Measurements from ENCODE around the gene ANKRD33B.
"Not testable (repeated sequence)": the region's sequence is repeated elsewhere in the genome, so short reads cannot be mapped to it uniquely, and the experiment has no call there.

Gene ANKRD33B

DNA sequence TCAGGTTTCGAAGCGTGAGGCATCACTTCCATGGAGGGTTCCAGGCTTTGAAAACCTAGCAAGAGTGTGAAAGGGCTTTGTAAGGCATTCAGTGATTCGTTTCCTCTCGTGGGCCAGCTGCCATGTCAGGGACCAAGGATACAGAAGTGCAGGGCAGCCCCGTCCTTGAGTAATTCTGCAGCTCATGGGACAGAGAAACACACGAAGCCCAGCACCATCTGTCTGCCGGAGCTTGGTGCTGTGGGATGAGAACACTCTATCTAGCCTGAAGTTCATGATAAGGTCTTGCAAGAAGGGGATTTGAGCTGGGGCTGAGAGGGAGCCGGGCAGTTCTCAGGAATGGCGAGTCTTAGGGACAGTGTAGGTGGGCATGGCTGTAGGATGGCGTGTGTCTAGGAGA is 55.8 kb downstream of the ANKRD33B start:
- no peak for DNase-seq (ENCODE audit: low spot score)

GRCh38 chr5:10620346-10620745 is 56.5 kb downstream of the ANKRD33B start:
- DNase-seq (ENCODE audit: low spot score) = no peak

GRCh38 chr5:10621832-10622231 is 58.0 kb downstream of the ANKRD33B start:
- DNase-seq (ENCODE audit: low spot score) = no peak

DNA sequence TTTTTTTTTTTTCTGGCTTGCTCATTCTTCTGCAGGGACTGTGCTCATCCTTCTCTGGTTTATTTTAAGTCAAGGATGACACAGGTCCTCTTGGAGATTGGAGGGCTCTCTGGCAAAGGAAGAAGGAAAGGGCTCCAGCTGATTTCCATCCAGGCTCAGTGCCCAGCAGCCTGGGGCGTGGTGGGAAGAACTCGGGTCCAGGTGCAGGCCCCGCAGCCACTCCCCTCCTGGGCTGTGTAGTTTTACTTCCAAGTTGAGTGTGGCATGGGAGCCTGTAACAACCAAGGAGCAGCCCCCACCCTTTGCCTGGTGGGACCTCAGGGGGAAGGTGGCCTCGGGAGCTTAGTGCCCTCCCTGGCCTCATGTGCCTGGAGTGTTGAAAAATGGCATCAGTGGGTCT is 58.9 kb downstream of the ANKRD33B start:
- no peak for DNase-seq (ENCODE audit: low spot score)

DNA sequence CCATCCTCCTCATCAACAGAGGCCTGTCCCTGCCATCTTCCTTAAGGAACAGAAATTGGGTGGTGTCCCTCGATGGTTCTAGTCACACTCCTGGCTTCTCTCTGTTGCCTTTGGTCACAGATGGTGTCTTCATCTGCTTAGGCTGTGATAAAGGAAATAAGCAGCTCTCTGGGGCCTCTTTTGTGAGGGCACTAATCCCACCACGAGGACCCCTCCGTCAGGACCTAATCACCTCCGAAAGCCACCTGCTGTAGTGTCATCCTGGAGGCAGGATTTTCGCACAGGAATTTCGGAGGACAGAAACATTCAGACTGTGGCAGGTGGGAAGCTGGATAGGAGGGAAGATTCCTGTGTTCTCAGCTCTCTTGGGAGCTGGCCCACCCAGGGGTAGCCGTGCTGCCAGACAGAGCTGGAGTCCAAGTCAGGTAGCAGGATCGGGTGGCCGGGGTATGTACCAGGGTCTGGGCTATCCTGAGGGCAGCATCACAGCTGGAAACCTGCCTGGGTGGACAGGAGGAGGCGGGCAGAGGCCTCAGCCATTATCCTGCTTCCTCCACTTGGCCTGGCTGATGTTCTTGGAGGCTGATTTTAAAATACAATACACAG is 59.5 kb downstream of the ANKRD33B start:
- no peak for DNase-seq (ENCODE audit: low spot score)

DNA sequence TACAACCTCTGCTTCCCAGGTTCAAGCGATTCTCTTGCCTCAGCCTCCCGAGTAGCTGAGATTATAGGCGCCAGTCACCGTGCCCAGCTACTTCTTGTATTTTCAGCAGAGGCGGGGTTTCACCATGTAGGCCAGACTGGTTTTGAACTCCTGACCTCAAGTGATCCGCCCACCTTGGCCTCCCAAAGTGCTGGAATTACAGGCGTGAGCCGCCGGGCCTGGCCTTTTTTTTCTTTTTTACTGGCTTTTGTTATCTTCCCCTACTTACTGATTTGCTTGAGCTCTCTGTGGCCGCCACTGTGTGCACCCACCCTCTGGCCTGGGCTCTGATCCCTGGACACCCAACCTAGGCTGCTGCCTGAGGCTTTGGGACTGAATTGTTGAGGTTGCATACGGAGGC is 60.3 kb downstream of the ANKRD33B start:
- no peak for DNase-seq (ENCODE audit: low spot score)

DNA sequence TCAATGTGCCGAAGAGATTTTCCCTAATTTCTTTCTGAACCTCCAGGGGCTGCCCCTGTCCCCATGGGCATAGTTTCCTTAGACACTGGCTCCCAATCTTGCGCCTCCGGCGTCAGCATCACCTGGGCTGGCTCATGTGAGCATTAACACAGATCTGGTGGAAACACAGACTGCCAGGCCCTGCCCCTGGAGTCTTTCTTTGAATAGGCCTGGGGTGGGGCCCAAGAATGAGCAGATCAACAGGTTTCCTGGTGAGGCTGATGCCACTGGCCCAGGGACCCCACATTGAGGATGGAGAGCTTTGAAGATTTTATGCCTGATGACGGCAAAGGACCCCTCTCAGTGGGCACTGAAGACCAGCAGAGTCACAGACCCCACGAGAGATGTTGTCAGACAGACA is 60.8 kb downstream of the ANKRD33B start:
- DNase-seq (ENCODE audit: low spot score) = no peak

DNA sequence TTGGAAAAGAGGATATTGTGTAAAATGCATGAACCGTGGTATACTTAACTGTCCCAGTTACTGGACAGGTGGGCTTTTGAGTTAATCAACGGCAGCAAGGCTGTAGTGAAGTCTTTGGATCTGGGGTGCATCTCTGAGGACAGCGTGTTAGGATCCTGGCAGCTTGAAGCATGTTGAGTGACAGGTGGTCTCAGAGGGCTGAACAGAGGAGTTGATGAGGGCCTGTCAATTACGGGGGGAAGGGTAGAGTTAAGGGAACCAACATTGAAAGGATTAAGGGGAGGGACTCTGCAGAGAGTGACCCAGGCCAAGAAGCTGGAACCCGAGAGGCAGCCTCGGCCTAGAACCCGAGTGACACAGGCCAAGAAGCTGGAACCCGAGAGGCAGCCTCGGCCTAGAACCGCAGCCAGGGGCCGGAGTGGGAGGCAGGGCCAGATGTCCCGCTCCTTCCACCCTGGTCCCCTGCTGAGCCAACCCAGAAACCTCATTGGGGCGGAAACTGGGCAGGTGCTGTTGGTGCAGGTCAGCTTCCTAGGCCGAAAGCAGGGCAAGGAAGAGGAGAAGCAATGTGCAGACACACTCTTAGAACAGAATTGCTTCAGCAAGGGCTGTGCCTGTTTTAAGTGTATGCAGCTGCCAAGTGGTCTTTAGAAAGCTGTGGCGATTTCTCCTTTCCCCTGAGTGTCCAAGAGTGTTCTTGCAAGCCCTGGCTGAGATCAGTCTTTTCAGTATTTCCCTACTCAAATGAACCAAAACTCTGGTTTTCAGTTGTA is 62.0 kb downstream of the ANKRD33B start:
- DNase-seq (ENCODE audit: low spot score) = no peak

- DNase-seq (ENCODE audit: low spot score) = no peak
These were observed 62.7 kb downstream of the ANKRD33B start for GRCh38 chr5:10626473-10627013.

- DNase-seq (ENCODE audit: low spot score) = peak; percentile 51
These were observed 63.4 kb downstream of the ANKRD33B start for GRCh38 chr5:10627160-10627701.

- DNase-seq (ENCODE audit: low spot score) = no peak
These were observed 64.7 kb downstream of the ANKRD33B start for GRCh38 chr5:10628601-10629000.

- DNase-seq (ENCODE audit: low spot score) = no peak
These were observed 65.8 kb downstream of the ANKRD33B start for GRCh38 chr5:10629682-10630081.

DNA sequence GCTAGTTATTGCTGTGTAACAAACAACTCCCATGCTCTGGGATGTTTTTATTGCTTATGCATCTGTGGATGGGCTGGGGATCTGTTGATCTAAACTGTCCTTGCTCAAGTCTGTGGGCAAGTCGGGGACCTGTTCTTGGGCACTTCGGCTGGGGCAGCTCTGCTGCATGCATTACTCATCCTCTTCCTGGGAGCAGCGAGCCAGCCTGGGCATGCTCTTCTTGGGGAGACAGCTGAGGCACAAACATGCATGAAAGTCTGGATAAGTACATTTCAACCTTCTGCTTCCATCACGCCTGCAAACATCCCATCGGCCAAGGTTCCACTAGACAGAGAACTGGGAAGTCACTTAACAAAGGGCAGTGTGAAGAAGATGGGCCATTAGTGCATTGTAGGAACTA is 66.3 kb downstream of the ANKRD33B start:
- no peak for DNase-seq (ENCODE audit: low spot score)

DNA sequence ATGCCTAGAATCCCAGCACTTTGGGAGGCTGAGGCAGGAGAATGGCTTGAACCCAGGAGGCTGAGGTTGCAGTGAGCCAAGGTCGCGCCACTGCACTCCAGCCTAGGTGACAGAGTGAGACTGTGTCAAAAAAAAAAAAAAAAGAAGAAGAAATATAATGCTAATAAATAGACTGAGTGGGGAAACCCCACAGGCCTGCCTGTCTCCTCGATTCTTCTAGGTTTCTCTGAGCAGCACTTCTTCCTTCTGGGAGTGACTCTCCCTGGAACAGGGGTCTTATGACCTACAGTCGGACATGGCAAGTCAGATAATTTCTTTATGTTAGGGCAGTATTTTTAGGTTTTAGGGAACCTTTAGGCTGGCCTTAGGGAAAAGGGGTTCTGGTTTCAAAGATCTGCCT is 66.9 kb downstream of the ANKRD33B start:
- not testable (repeated sequence) for DNase-seq (ENCODE audit: low spot score)

- DNase-seq (ENCODE audit: low spot score) = no peak
These were observed 67.6 kb downstream of the ANKRD33B start for GRCh38 chr5:10631316-10631996.

GRCh38 chr5:10632110-10632761 is 68.4 kb downstream of the ANKRD33B start:
- DNase-seq (ENCODE audit: low spot score) = peak; percentile 78

DNA sequence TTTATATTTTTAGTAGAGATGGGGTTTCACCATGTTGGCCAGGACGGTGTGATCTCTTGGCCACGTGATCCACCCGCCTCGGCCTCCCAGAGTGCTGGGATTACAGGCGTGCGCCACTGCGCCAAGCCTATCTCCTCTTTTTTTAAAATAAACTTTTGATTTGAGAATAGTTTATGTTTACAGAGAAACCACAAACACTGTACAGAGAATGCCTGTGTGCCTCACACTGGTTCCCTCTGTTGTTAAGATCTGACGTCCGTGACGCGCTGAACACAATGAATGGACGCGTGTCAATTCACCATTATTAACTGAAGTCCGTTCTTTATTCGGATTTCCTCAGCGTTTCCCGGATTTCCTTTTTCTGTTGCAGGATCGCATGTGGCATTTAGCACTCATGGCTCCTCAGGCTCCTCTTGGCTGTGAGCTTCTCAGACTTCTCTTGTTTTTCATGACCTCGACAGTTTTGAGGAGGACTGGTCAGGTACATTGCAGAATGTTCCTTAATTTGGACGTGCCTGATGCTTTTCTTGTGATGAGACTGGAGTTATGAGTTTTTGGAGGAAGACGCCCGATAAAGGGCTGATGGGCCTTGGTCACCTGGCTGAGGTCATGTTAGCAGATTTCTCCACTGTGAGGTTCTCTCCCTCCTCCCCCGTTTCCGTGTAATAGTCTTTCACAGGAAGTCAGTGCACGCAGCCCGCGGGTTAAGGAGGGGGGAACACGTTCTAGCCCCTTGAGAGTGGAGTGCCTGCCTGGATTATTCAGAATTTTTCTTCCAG is 69.6 kb downstream of the ANKRD33B start:
- DNase-seq (ENCODE audit: low spot score) = no peak

DNA sequence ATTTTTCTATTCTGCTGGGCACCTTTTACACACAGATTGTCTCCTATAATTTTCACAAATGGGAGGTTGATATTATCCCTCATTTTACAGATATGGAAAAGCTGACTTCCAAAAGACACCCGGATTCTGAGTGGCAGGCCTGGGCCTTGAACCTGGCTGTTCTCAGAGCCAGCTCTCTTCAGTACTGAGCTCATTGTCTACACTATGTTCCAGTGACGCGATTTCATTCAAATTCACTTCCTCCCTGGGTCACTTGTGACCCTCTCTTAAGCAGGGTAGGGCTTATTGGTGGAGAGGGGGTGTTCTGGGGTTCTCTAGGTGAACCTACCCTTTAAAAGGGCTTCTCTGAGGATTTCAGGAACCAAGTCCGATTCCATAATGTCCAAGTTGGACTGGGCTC is 70.2 kb downstream of the ANKRD33B start:
- peak; percentile 64 for DNase-seq (ENCODE audit: low spot score)

DNA sequence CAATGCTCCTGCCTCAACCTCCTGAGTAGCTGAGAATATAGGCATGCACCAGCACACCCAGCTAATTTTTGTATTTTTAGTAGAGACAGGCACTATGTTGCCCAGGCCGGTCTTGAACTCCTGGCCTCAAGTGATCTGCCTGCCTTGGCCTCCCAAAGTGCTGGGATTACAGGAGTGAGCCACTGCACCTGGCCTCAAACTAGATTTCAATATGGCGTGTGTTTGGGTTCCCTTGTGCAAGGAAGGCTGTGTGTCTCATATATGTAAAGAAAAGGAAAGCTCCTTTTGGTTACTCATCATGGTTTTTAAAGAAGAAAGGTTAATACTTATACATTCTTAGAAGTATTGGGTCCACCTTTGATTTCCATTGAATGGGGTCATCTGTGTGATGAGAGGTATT is 70.7 kb downstream of the ANKRD33B start:
- no peak for DNase-seq (ENCODE audit: low spot score)

DNA sequence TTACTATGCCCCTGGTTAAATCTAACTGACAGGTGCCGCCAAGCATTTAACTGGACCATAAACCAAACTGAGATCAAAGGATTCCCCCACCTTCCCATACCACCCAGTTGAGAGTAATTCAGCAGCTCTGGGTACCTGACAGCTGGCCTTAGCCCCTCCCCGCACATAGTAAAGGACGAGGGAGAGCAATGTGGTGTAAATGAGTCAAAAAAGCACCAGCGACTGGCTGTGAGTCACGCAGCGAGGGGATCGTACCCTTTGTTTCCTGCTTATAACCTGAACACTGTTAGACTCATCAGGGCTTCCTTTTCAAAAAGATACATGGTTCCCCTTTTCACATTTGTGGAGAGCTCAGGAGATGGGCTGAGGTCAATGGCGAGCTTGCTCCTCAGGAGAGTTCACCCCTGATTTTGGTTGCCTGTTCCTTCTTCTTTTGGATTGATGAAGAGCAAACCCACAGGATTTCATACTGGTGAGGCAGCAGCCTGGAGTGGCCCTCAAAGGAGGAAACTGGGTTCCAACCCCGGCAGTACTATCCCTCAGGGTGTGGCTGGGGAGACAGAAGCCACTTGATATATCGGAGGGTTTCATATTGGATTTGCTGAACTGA is 71.5 kb downstream of the ANKRD33B start:
- DNase-seq (ENCODE audit: low spot score) = peak; percentile 73

DNA sequence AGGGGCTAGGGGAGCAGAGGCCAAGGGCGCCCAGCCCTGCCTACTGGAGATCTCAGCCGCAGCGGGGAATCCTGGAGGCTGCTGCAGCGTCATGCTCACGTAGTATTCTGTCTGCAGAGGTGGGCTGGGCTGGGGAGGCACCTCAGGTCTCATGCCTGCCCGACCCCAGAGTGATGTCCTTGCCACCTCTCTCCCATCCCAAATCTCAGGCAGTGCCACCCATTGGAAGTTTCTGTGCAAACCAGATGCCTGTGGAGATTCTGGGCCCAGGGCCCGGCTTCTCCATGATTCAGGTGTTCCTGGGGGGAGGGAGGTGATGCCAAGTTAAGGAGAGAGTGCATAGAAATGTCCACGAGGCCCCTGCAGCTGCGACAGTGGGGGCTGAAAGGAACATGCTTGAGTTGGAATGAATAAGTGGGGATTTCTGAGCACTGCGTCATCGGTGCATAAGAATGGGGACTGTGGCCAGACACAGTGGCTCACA is 72.0 kb downstream of the ANKRD33B start:
- DNase-seq (ENCODE audit: low spot score) = no peak
